ENCODE measurements around the gene SKIL.
A peak's percentile ranks its signal among the peaks of the same experiment; 100 is the strongest.

The SKIL gene

GRCh38 chr3:170405101-170405500 is 47.6 kb downstream of the SKIL start:
- DNase-seq, result no peak

- DNase-seq, result no peak
Measured at GRCh38 chr3:170410428-170411029, 53.0 kb downstream of the SKIL start.

- DNase-seq, result no peak
Measured at GRCh38 chr3:170413291-170413690, 55.8 kb downstream of the SKIL start.

- peak in 1 of 2 donors; percentile 23 for DNase-seq
Measured at GRCh38 chr3:170414202-170414663, 56.7 kb downstream of the SKIL start.

GRCh38 chr3:170417090-170417489 is 59.6 kb downstream of the SKIL start:
- DNase-seq, result no peak

- DNase-seq, result no peak
Measured at GRCh38 chr3:170418422-170419398, 61.2 kb downstream of the SKIL start, which contains the start of gene CLDN11. Gene CLDN11 (plus strand): TSS chr3:170418868. CDS start chr3:170419067, 199 bp downstream.

GRCh38 chr3:170419557-170420087 is 62.1 kb downstream of the SKIL start:
- no peak for DNase-seq

- no peak for DNase-seq
Measured at GRCh38 chr3:170420307-170420821, 62.8 kb downstream of the SKIL start.

GRCh38 chr3:170421111-170421641 is 63.7 kb downstream of the SKIL start:
- DNase-seq, result no peak

GRCh38 chr3:170421758-170422157 is 64.2 kb downstream of the SKIL start:
- DNase-seq, result no peak

- DNase-seq, result no peak
Measured at GRCh38 chr3:170423001-170423615, 65.6 kb downstream of the SKIL start.

- DNase-seq, result no peak
Measured at GRCh38 chr3:170424879-170425278, 67.4 kb downstream of the SKIL start.

GRCh38 chr3:170425491-170426239 is 68.2 kb downstream of the SKIL start:
- DNase-seq, result no peak

GRCh38 chr3:170426240-170426797 is 68.8 kb downstream of the SKIL start:
- no peak for DNase-seq

GRCh38 chr3:170428095-170428494 is 70.6 kb downstream of the SKIL start:
- no peak for DNase-seq

- no peak for DNase-seq
Measured at GRCh38 chr3:170429050-170429449, 71.5 kb downstream of the SKIL start.

- DNase-seq, result no peak
Measured at GRCh38 chr3:170431054-170431453, 73.5 kb downstream of the SKIL start.

- DNase-seq, result no peak
Measured at GRCh38 chr3:170432416-170432815, 74.9 kb downstream of the SKIL start.

- DNase-seq, result no peak
Measured at GRCh38 chr3:170436697-170437096, 79.2 kb downstream of the SKIL start.

GRCh38 chr3:170437176-170437575 is 79.7 kb downstream of the SKIL start:
- DNase-seq, result no peak

GRCh38 chr3:170437696-170438407 is 80.3 kb downstream of the SKIL start:
- DNase-seq, result no peak
